Ovary (tissue), 9 donors: ENCODE measurements around the gene HPGDS. TPM values are rescaled to one million over a fixed set of nuclear protein-coding genes. Genes with fewer than 3 reads are reported as not detected.

Experiments
- DNase-seq, 5 donors: peaks; one replicate each; pipeline ENCODE4 v3.0.0-alpha.2; 2019 to 2020
- H3K27ac ChIP-seq, 2 donors: fragments of 200-600 bp; one replicate each; pipeline versions ENCODE4 v1.5.1 to v1.8.0; 2019 to 2022
- H3K27me3 ChIP-seq: fragments of 200-600 bp; one replicate; pipeline ENCODE4 v1.8.0; 2022
- H3K36me3 ChIP-seq: fragments of 200-600 bp; sonication (generic); one replicate; pipeline ENCODE4 v1.5.1; 2019
- H3K4me1 ChIP-seq: one replicate; pipeline ENCODE4 v1.8.1; 2013; ENCODE audit warnings: mild to moderate bottlenecking, moderate library complexity; ENCODE audit not compliant: insufficient read depth
- H3K4me3 ChIP-seq: fragments of 200-600 bp; sonication (generic); one replicate; pipeline ENCODE4 v1.5.1; 2017
- H3K9me3 ChIP-seq, 2 donors: fragments of 200-600 bp in 1 of 2; sonication (generic) in 1 of 2; one replicate each; pipeline versions ENCODE4 v1.5.1 to v1.8.1; 2013 to 2019; ENCODE audit warnings: mild to moderate bottlenecking in 1 of 2, moderate library complexity in 1 of 2
- CTCF ChIP-seq, 3 donors: fragments of 450-650 bp in 2 of 3; fragments of 200-600 bp in 1 of 3; IDR thresholded peaks; one replicate each; pipeline versions ENCODE4 v1.5.1 to v1.8.0; 2016 to 2022; ENCODE audit warnings: antibody characterized with exemption in 3 of 3, mild to moderate bottlenecking in 1 of 3
- EP300 ChIP-seq: sonication (generic); formaldehyde crosslinking; IDR thresholded peaks from one replicate; pipeline ENCODE4 v1.6.1; 2017; ENCODE audit warnings: antibody characterized with exemption
- POLR2A ChIP-seq: fragments of 450-650 bp; IDR thresholded peaks from one replicate; pipeline ENCODE4 v1.6.1; 2017; ENCODE audit warnings: antibody characterized with exemption, mild to moderate bottlenecking, moderate library complexity
- WGBS, 3 donors: extraction: QIAGEN DNeasy Blood & Tissue Kit in 1 of 3; methylation state at CpG; one replicate each; pipeline versions ENCODE4 v1.1.5 to v1.1.7; 2013 to 2017; 5-methylcytosine and 5-hydroxymethylcytosine counted together
- intact Hi-C, 4 donors: fragments of 100-400 bp; cut with DNase I; formaldehyde crosslinking; loops; one replicate each; pipeline versions ENCODE4 v1.11.0 to v1.15.1; 2022 to 2023
- polyA plus RNA-seq, 2 donors: library from polyadenylated mRNA; stranded (reverse); fragments of 200-250 nt in 1 of 2; fragments of 350-450 nt in 1 of 2; fragmentation: Illumina TruSeq in 1 of 2; extraction: RNeasy Lipid Tissue Mini Kit (QIAGEN cat#74804) in 1 of 2; gene quantifications; one replicate each; pipeline ENCODE4 v1.2.3, GENCODE V29; 2013 to 2014
- total RNA-seq, 7 donors: library from RNA; depleted of rRNA in 2 of 7; stranded (reverse); fragments of >200 nt in 2 of 7; fragmentation: NEBNext Ultra II Directional in 3 of 7; extraction: Animal tissue kit (Norgen Biotek cat#: 25700) in 3 of 7; gene quantifications; one replicate each; pipeline versions ENCODE4 v1.1.0 to v1.2.4, GENCODE V29; 2016 to 2023
- donor health status: DM: no; HTN: no; CAD: no; lungs with moderate emphysema.
- donor health status: DM: no; HTN: no; CAD: no.
- donor health status: Bipolar disorder and iron deficiency.
- donor health status: DM: yes; HTN: yes; CAD: no.
- donor health status: DM: no; HTN: no; CAD: no.
- donor health status: DM: yes; HTN: yes; CAD: no.

Gene HPGDS
- total and polyA plus RNA-seq, 9 donors: 0.24 to 7.4 (median 0.77) TPM

- H3K27ac ChIP-seq: no peak overlapping the region
- no peaks in the 10 kb centered on the region for H3K4me1 ChIP-seq
- H3K27me3 ChIP-seq: no peaks in the 10 kb centered on the region
- no peak for DNase-seq
- no peak for TF ChIP-seq EP300
- TF ChIP-seq POLR2A: no peak
- no peak for TF ChIP-seq CTCF (IDR thresholded peaks at IDR 0.05)
- WGBS, 3 donors: 50 to 60% (median 51%) methylated on average over 3 of the region's 3 CpGs
- H3K36me3 ChIP-seq: no peaks in the 10 kb centered on the region
- intact Hi-C loops: no loop called here
- no peaks in the 10 kb centered on the region for H3K9me3 ChIP-seq
- no peak overlapping the region for H3K4me3 ChIP-seq
Measured at GRCh38 chr4:94277534-94277933, 65.1 kb downstream of the HPGDS start.

DNA sequence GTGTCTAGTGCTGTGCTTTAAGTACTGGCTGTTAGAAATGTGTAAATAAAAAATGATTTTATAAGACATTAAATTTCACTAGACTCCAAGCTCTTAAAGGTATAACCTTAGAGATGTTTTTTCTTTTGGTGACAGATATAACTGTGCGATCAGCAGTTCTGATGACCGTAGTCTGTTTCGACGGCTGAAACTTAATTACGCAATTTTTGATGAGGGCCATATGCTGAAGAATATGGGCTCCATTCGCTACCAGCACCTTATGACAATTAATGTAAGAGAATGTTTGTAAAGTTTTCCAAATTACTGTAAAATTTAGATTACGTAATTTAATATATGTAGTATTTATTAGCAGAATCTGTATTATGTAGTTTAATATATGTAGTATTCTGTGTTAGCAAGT is 66.4 kb downstream of the HPGDS start:
- intact Hi-C loops: no loop called here
- H3K9me3 ChIP-seq: no peaks in the 10 kb centered on the region
- H3K36me3 ChIP-seq: no peaks in the 10 kb centered on the region
- TF ChIP-seq POLR2A (no peak), EP300 (no peak), CTCF (IDR thresholded peaks at IDR 0.05) (no peak)
- DNase-seq: no peak
- 94 to 98% (median 96%) methylated on average over 7 of the region's 7 CpGs for WGBS, 3 donors
- no peaks in the 10 kb centered on the region for H3K4me1 ChIP-seq
- no peak overlapping the region for H3K4me3 ChIP-seq
- H3K27ac ChIP-seq: no peak overlapping the region
- H3K27me3 ChIP-seq: no peaks in the 10 kb centered on the region

DNA sequence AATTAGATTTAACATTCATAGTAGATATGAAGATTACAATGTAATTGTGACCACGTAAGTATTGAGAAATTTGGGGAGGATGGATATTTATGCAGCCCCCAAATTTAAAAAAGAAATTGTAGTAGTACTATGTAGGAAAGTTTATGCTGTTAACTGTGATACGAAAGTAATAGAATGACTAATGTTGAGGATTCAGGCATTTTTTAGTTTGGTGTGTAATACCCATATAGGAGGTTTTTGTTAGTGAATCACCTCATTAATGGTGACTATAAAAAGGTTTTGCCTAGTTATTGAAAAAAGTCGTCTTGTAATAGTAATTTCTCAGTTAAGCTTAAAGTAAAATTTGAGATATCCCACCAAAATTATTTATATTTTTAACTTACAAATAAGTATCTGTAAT is 67.7 kb downstream of the HPGDS start:
- H3K4me3 ChIP-seq: no peak overlapping the region
- no peaks in the 10 kb centered on the region for H3K36me3 ChIP-seq
- intact Hi-C loops: no loop called here
- WGBS, 3 donors: 89 to 96% (median 91%) methylated on average over 3 of the region's 3 CpGs
- no peaks in the 10 kb centered on the region for H3K9me3 ChIP-seq
- no peaks in the 10 kb centered on the region for H3K4me1 ChIP-seq
- H3K27me3 ChIP-seq: no peaks in the 10 kb centered on the region
- TF ChIP-seq EP300 (no peak), POLR2A (no peak), CTCF (IDR thresholded peaks at IDR 0.05) (no peak)
- no peak for DNase-seq
- no peak overlapping the region for H3K27ac ChIP-seq

DNA sequence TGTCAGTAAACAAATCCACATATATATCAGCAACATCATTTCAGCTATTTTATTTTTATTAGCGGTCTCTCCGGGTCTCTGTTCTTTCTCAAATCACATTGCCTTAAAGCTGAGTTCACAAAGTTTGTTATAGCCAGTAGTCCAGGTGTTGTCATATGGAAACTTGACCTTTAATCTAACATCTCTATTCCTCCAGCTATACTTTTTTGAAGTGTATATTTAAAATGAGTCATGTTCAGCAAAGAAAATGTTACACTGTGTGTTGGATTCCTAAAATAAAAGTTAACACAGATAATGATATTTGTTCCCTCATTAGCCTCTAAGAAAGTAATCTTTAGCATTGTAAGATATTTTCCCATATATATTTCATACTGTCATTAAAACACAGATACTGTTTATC is 71.4 kb downstream of the HPGDS start:
- Histone ChIP-seq H3K4me3 (no peak overlapping the region), H3K27ac (no peak overlapping the region), H3K9me3 (no peaks in the 10 kb centered on the region), H3K4me1 (no peaks in the 10 kb centered on the region), H3K27me3 (no peaks in the 10 kb centered on the region), H3K36me3 (no peaks in the 10 kb centered on the region)
- no peak for TF ChIP-seq CTCF (IDR thresholded peaks at IDR 0.05)
- TF ChIP-seq EP300: no peak
- TF ChIP-seq POLR2A: no peak
- WGBS, 3 donors: 68 to 86% (median 70%) methylated on average over 2 of the region's 2 CpGs
- intact Hi-C loops: no loop called here
- no peak for DNase-seq

GRCh38 chr4:94267037-94267436 is 75.6 kb downstream of the HPGDS start:
- Histone ChIP-seq H3K36me3 (no peaks in the 10 kb centered on the region), H3K4me3 (no peak overlapping the region), H3K9me3 (no peaks in the 10 kb centered on the region), H3K27me3 (no peaks in the 10 kb centered on the region), H3K27ac (no peak overlapping the region), H3K4me1 (no peaks in the 10 kb centered on the region)
- TF ChIP-seq POLR2A (no peak), EP300 (no peak), CTCF (IDR thresholded peaks at IDR 0.05) (no peak)
- 94 to 98% (median 97%) methylated on average over 4 of the region's 4 CpGs for WGBS, 3 donors
- intact Hi-C loops: no loop called here
- DNase-seq: no peak
